ENCODE data around the gene REM1.
"Not testable (repeated sequence)": the region's sequence is repeated elsewhere in the genome, so short reads cannot be mapped to it uniquely, and the experiment has no call there.

The REM1 gene

DNA sequence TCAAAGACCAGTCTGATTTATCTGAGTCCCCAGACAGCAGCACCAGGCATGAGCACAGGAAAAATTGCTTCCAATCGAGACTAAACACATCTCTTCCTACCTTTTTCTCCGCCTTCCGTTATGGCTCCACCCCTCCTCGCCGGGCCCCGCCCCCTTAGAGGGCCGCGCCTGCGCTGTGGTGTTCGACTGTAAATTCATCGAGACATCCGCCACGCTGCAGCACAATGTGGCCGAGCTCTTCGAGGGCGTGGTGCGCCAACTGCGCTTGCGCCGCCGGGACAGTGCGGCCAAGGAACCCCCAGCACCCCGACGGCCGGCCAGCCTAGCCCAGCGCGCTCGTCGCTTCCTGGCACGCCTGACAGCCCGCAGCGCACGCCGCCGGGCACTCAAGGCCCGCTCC is 8.9 kb downstream of the REM1 start:
- peak; percentile 37 for DNase-seq (ENCODE audit: low spot score)

DNA sequence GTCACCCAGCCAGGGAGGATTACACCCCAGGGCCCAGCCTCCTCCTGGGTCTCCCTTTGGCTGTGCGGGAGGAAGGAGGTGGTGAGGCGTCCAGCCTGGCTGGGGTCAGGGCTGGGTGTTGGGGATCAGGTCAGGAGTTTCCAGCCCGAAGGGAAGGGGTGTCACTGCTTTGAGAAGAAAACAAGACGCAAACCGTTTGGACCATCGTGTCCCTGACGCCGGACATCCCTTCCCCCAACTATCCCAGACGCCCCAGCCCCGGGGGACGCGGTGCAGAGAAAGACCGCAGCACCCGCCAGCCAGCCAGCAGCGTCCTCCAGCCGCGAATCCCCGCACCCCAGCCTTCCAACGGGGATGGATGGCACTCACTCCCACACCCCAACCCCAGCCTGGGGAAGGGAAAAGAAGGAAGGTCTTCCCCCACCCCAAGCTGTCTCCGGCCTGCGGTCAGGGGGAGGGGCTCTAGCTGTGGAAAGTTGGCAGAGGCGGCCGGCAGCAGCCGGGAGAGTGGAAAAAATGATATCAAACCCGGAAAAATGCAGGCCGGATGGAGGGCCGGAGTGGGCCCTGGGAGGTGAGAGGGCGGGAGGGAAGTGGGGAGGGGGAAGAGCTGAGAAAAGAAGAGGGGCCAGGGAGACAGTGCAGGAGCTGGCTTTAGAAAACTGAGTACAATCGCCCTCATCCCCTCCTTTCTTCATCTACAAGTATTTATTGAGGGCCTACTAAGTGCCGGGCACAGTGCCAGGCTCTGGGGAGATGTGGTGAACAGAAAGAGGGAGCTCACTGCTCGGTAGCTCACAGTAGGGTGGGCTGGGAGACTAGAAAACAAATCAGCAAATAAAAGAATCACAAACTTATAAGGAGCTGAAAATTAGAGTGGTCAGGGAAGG is 10.6 kb downstream of the REM1 start:
- no peak for DNase-seq (ENCODE audit: low spot score)

GRCh38 chr20:31488115-31488514 is 13.0 kb downstream of the REM1 start:
- DNase-seq (ENCODE audit: low spot score): no peak

DNA sequence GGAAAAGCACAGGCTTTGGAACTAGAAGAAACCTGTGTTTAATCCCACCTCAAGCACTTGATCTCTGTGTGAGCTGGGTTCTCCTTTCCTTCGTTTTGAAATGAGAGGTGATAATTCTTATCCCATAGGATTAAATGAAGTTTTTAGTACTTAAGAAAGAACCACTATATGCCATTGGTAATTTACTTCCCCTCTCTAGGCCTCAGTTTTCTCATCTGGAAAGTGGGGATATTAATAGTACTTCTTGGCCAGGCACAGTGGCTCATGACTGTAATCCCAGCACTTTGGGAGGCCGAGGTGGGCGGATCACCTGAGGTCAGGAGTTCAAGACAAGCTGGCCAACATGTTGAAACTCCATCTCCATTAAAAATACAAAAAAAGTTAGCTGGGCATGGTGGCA is 14.1 kb downstream of the REM1 start:
- DNase-seq (ENCODE audit: low spot score): no peak

DNA sequence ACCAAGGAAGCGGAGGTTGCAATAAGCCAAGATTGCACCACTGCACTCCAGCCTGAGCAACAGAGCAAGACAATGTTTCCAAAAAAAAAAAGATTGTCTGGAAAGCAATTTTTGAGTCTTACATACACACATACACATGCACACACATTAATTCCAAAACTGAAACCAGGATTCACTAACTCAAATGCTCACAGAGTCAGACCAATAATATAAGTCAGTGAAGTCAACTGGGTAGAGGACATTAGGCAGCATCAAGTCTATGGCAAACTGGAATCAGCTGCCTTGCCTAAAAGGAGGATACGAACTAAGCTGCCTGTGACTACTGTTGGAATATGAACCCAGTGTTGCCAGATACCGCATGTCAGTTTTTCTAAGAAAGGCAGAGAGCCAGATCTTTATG is 15.7 kb downstream of the REM1 start:
- no peak for DNase-seq (ENCODE audit: low spot score)

DNA sequence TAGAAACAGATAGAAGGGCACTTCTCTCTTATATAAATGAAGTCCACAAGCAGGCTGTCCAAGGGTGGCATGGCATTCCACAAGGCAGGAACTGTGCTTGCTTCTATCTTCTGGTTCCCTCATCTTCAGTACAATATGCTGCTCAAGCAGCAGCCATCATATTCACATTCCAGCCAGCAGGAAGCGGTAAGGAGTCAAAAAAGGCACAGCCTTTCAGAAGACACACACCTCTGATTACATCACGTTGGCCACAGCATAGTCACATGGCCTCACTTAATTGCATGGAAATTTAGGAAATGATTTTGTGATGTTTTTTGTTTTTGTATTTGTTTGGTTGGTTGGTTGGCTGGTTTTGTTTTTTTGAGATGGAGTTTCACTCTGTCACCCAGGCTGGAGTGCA is 19.0 kb downstream of the REM1 start:
- no peak for DNase-seq (ENCODE audit: low spot score)

DNA sequence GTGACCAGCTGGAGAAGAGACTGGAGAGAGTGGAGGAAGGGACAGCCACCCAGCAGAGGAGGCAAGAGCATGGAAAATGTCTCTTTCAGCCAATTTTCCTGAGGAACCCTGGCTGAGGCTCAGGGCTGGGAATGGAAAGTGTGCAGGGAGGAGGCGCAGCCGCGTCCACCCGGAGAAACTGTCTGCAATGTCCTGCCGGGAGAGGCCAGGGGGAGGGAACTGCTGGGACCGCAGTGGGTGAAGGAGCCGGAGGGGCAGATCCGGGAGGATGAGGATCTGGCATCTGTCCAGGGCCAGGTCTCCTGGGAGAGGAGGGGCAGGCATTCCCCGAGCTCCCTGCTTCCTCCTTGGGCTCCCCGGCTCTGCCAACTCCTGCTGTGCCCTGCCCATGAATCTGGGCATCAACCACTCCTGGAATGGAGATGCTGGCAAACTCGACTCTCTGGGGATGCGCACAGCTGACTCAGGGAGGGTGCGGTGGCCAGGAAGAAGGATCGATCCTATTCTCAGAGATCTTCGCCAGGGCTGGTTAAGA is 21.7 kb downstream of the REM1 start:
- DNase-seq (ENCODE audit: low spot score): no peak

DNA sequence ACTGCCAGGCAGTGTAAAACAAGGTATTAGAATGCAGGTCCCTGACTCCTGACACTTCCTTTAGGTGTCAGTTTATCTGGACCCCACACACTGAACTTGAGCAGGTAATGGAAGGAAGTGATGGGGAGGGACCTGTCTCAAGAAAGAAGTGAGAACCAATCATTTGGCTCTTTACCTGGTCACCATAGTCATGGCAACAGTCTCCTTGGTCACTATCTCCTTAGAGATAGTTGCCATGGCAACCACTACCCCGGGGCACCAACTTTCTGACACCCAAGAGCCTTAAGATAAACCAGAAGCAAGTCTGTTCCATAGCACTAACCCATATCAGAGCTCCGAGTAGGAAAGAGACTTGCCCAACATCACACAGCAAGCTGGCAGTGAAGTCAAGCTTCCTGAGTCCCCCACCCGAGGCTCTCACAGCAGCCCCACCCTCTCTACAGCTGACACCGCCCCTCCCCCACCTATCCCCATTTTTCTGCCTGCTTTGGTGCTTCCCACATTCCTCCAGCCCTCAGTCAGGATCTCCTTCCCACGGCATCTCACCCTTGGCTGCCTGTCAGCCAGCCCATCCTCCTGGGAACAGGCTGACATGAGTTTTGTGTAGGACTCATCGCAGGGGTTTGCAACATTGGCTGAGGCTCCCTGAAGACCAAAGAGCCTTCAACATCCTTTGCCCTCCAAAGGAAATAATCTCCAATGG is 22.9 kb downstream of the REM1 start:
- DNase-seq (ENCODE audit: low spot score): peak; percentile 69

GRCh38 chr20:31500527-31500926 is 25.4 kb downstream of the REM1 start:
- DNase-seq (ENCODE audit: low spot score): no peak

DNA sequence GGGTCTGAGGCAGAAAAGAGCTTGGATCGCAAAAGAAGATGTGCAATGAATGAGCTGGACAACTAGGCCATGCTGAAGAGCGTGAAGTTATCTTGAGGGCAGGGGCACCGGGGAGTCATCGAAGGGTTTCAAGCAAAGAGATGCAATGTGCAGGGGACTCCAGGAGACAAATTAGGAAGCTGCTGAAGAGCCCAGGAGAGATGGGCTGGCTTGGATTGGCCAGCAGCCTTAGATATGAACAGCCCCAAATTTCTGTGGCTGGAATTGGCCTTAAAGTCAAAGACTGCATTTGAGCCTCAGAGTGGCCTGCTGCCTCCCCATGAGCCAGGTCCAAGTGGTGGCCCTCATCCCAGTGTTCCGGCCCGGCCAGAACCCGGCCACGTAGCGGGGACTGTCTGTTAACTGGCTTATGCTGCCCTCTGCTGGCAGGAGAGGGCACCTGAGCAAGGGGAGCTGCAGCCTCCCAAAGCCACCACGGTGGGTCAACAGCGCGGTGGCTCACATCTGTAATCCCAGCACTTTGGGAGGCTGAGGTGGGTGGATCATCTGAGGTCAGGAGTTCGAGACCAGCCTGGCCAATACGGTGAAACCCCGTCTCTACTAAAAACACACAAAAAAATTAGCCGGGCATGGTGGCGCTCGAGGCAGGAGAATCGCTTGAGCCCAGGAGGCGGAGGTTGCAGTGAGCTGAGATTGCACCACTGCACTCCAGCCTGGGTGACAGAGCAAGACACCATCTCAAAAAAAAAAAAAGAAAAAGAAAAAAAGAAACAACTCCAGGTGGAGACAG is 28.0 kb downstream of the REM1 start:
- DNase-seq (ENCODE audit: low spot score): peak; percentile 81

- no peak for DNase-seq (ENCODE audit: low spot score)
These were observed 30.8 kb downstream of the REM1 start for GRCh38 chr20:31505903-31506302.

GRCh38 chr20:31508517-31509244 is 33.6 kb downstream of the REM1 start:
- no peak for DNase-seq (ENCODE audit: low spot score)

DNA sequence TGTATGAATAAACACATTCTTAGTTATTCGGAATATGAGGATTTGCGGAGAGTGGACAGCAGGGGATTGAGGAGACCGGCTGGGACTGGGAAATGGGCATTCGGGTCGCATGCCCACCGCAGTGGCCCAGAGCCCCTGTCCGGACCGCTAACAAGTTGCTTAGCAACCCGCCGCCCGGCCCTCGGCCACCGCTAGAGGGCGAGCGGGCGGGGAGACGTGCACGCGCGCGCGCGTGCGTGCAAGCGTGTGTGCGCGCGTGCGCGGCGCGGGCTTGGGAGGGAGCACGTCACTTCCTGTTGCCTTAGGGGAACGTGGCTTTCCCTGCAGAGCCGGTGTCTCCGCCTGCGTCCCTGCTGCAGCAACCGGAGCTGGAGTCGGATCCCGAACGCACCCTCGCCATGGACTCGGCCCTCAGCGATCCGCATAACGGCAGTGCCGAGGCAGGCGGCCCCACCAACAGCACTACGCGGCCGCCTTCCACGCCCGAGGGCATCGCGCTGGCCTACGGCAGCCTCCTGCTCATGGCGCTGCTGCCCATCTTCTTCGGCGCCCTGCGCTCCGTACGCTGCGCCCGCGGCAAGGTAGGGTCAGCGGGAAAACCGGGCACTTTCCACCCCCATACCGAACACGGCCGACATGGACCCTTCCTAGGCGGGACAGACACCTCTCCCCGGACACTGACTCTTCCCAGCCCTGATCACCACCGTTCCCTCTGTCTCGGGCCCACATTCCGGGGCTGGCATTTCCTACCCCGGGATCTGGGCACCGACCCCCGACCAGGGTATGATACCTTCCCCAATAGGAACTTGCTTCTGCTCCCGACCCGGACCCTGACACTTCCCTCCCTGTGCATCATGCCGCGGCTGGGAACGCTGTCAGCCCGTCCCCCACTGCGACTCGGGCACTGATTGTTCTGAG is 39.3 kb downstream of the REM1 start, which contains the start of gene HM13:
HM13 (plus strand) TSS at position 289 of the 918 bp plus-strand sequence; CDS start at position 399, 110 bp downstream.
- peak; percentile 95 for DNase-seq (ENCODE audit: low spot score)

- no peak for DNase-seq (ENCODE audit: low spot score)
These were observed 40.1 kb downstream of the REM1 start for GRCh38 chr20:31515072-31515774.

- no peak for DNase-seq (ENCODE audit: low spot score)
These were observed 40.7 kb downstream of the REM1 start for GRCh38 chr20:31515775-31516107.

DNA sequence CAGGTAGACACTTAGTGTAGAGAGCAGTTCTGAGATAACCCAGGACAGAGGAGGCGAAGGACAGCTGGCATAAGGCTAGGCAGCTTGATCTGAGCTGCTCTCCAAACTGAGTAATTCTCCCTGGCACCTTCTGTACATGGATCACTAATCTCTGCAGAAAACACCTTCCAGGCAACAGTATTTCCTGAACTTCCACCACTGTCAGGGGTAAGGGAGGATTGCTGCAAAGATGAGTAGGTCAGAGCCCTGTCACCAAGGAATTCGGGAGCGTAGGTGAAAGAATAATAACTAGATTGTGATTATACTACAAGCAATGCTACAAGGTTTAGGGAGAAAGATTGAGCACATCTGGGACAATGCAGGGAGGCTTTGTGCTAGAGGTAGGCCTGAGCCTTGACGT is 41.1 kb downstream of the REM1 start:
- DNase-seq (ENCODE audit: low spot score): no peak

GRCh38 chr20:31516651-31517050 is 41.6 kb downstream of the REM1 start:
- no peak for DNase-seq (ENCODE audit: low spot score)

DNA sequence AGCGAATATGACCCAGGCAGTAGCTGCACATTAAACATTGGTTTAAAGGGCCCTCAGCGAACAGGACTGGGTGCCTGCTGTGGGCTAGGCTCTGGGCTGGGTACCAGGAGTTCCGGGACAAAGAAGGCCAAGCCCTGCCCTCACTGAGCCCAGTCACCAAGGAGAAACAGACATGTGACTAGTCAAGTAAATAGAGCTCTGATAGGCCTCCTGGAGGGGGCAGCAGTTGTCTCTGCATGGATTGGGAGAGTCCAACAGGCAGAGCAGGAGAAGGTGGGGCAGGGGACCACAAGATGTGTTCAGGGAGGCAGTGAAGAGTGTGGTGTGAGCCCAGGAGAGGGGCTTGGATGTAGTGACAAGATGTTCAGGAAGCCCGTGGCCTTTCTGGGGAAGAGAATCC is 42.3 kb downstream of the REM1 start:
- peak; percentile 49 for DNase-seq (ENCODE audit: low spot score)

DNA sequence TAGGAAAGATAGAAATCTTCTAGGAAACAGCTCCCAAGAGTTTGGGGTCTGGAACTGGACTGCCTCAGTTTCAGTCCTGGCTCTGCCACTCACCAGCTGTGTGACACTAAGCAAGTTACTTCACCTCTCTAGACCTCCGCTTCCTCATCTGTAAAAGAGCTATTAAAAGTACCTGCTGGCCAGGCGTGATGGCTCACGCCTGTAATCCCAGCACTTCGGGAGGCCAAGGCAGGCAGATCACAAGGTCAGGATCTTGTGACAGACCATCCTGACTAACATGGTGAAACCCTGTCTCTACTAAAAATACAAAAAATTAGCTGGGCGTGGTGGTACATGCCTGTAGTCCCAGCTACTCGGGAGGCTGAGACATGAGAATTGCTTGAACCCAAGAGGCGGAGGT is 46.2 kb downstream of the REM1 start:
- DNase-seq (ENCODE audit: low spot score): not testable (repeated sequence)

Measured in SK-N-DZ (cell line).